Transverse colon (tissue), 3 donors: Measurements from ENCODE around the gene MAU2.
"Not testable (repeated sequence)": the region's sequence is repeated elsewhere in the genome, so short reads cannot be mapped to it uniquely, and the experiment has no call there.

ENCODE experiments used
- CTCF ChIP-seq, 5 experiments: fragments of 200-600 bp in 3 of 5; fragments of 450-650 bp in 2 of 5; sonication (generic) in 3 of 5; IDR thresholded peaks; 1 replicate in 2 of 5; 2 replicates in 3 of 5; pipeline ENCODE4 v1.5.1; 2016 to 2017; ENCODE audit warnings: antibody characterized with exemption in 5 of 5, inconsistent platforms in 3 of 5, mild to moderate bottlenecking in 2 of 5, moderate library complexity in 1 of 5
- EP300 ChIP-seq: sonication (generic); formaldehyde crosslinking; IDR thresholded peaks from one replicate; pipeline ENCODE4 v1.6.1; 2017; ENCODE audit warnings: antibody characterized with exemption, low read depth
- POLR2A ChIP-seq: fragments of 450-650 bp; IDR thresholded peaks from one replicate; pipeline ENCODE4 v1.6.1; 2016; ENCODE audit warnings: antibody characterized with exemption, mild to moderate bottlenecking, moderate library complexity

GRCh38 chr19:19380316-19380715 is 59.7 kb downstream of the MAU2 start:
- TF ChIP-seq CTCF (IDR thresholded peaks at IDR 0.05); EP300; POLR2A: not testable (repeated sequence)
